ENCODE results near the gene CYB561.
"Not testable (repeated sequence)": the region's sequence is repeated elsewhere in the genome, so short reads cannot be mapped to it uniquely, and the experiment has no call there.

The CYB561 gene

GRCh38 chr17:63468099-63468498, 22.0 kb upstream of the CYB561 start:
- not testable (repeated sequence) for H3K79me1 ChIP-seq (replicated peaks; ENCODE audit: low read length, poor library complexity, severe bottlenecking); H2BK120ac ChIP-seq (ENCODE audit: low read depth, low read length)
- WGBS: 88% methylated on average over 6 of the region's 6 CpGs

GRCh38 chr17:63464691-63465236, 18.7 kb upstream of the CYB561 start:
- no peak overlapping the region for H2BK15ac ChIP-seq (ENCODE audit: low read depth, poor library complexity, severe bottlenecking)
- H3K9me3 ChIP-seq (ENCODE audit: control insufficient read depth, low read length): no peaks in the 10 kb centered on the region
- H3K14ac ChIP-seq (ENCODE audit: low read length in 2 of 2): no peak overlapping the region
- no peaks in the 10 kb centered on the region for H3K79me1 ChIP-seq (replicated peaks; ENCODE audit: low read length, poor library complexity, severe bottlenecking)
- no peak overlapping the region for H3K9ac ChIP-seq (ENCODE audit: low read length)
- no peak overlapping the region for H2AFZ ChIP-seq (ENCODE audit: low read depth, low read length)
- H3K4me2 ChIP-seq (ENCODE audit: low read length, poor library complexity, severe bottlenecking): no peak overlapping the region
- no peak overlapping the region for H2AK5ac ChIP-seq (ENCODE audit: low read length, severe bottlenecking)
- no peak overlapping the region for H2BK5ac ChIP-seq (ENCODE audit: low read depth, low read length, poor library complexity, severe bottlenecking)
- H3K23ac ChIP-seq (ENCODE audit: low read length in 2 of 2): no peak overlapping the region
- no peak overlapping the region for H3K4ac ChIP-seq (ENCODE audit: low read depth in 1 of 2, low read length in 2 of 2)
- no peak overlapping the region for H3K27ac ChIP-seq (ENCODE audit: low read length, poor library complexity, severe bottlenecking)
- no peak overlapping the region for H2BK120ac ChIP-seq (ENCODE audit: low read depth, low read length)
- no peak overlapping the region for H4K8ac ChIP-seq (ENCODE audit: low read length)
- 92% methylated on average over 2 of the region's 4 CpGs for WGBS
- H4K91ac ChIP-seq (ENCODE audit: low read length): no peak overlapping the region
- no peak overlapping the region for H3K4me3 ChIP-seq (ENCODE audit: insufficient read depth in 1 of 2, low read depth in 1 of 2, low read length in 2 of 2)
- H3K36me3 ChIP-seq (ENCODE audit: control insufficient read depth in 1 of 2, insufficient read depth in 2 of 2, low read depth in 1 of 2, low read length in 2 of 2): no peaks in the 10 kb centered on the region
- no peak overlapping the region for H2BK12ac ChIP-seq (ENCODE audit: low read length in 2 of 2)
- H3K27me3 ChIP-seq (ENCODE audit: control insufficient read depth in 1 of 2, insufficient read depth in 1 of 2, low read length in 2 of 2): peaks cover 0 to 15% of the 10 kb centered on the region in 2 experiments
- no peaks in the 10 kb centered on the region for H3K4me1 ChIP-seq (ENCODE audit: control insufficient read depth, insufficient read depth, low read depth, low read length)
- H3K18ac ChIP-seq (ENCODE audit: low read depth in 1 of 2, low read length in 2 of 2): no peak overlapping the region
- no peak for DNase-seq

More at GRCh38 chr17:63468099-63468498, 22.0 kb upstream of the CYB561 start:
- not testable (repeated sequence) for H3K9ac ChIP-seq (ENCODE audit: low read length); H3K18ac ChIP-seq (ENCODE audit: low read depth in 1 of 2, low read length in 2 of 2); H2BK15ac ChIP-seq (ENCODE audit: low read depth, poor library complexity, severe bottlenecking); H4K8ac ChIP-seq (ENCODE audit: low read length); H2BK12ac ChIP-seq (ENCODE audit: low read length in 2 of 2); H3K4ac ChIP-seq (ENCODE audit: low read depth in 1 of 2, low read length in 2 of 2); H3K36me3 ChIP-seq (ENCODE audit: control insufficient read depth in 1 of 2, insufficient read depth in 2 of 2, low read depth in 1 of 2, low read length in 2 of 2); H4K91ac ChIP-seq (ENCODE audit: low read length); H3K9me3 ChIP-seq (ENCODE audit: control insufficient read depth, low read length); DNase-seq; H3K23ac ChIP-seq (ENCODE audit: low read length in 2 of 2); H2AK5ac ChIP-seq (ENCODE audit: low read length, severe bottlenecking); H3K4me1 ChIP-seq (ENCODE audit: control insufficient read depth, insufficient read depth, low read depth, low read length); H3K4me2 ChIP-seq (ENCODE audit: low read length, poor library complexity, severe bottlenecking); H3K27ac ChIP-seq (ENCODE audit: low read length, poor library complexity, severe bottlenecking); H2AFZ ChIP-seq (ENCODE audit: low read depth, low read length); H3K14ac ChIP-seq (ENCODE audit: low read length in 2 of 2); H2BK5ac ChIP-seq (ENCODE audit: low read depth, low read length, poor library complexity, severe bottlenecking); H3K4me3 ChIP-seq (ENCODE audit: insufficient read depth in 1 of 2, low read depth in 1 of 2, low read length in 2 of 2)
- peaks cover 8 to 27% of the 10 kb centered on the region in 2 experiments for H3K27me3 ChIP-seq (ENCODE audit: control insufficient read depth in 1 of 2, insufficient read depth in 1 of 2, low read length in 2 of 2)

GRCh38 chr17:63463771-63464170, 17.7 kb upstream of the CYB561 start:
- Histone ChIP-seq H2BK15ac (ENCODE audit: low read depth, poor library complexity, severe bottlenecking) (no peak overlapping the region), H3K9me3 (ENCODE audit: control insufficient read depth, low read length) (no peaks in the 10 kb centered on the region), H3K4me1 (ENCODE audit: control insufficient read depth, insufficient read depth, low read depth, low read length) (no peaks in the 10 kb centered on the region), H2BK120ac (ENCODE audit: low read depth, low read length) (no peak overlapping the region), H4K91ac (ENCODE audit: low read length) (no peak overlapping the region), H3K18ac (ENCODE audit: low read depth in 1 of 2, low read length in 2 of 2) (no peak overlapping the region), H2AK5ac (ENCODE audit: low read length, severe bottlenecking) (no peak overlapping the region), H4K8ac (ENCODE audit: low read length) (no peak overlapping the region), H3K14ac (ENCODE audit: low read length in 2 of 2) (no peak overlapping the region), H3K4me3 (ENCODE audit: insufficient read depth in 1 of 2, low read depth in 1 of 2, low read length in 2 of 2) (no peak overlapping the region), H3K27ac (ENCODE audit: low read length, poor library complexity, severe bottlenecking) (no peak overlapping the region), H3K4ac (ENCODE audit: low read depth in 1 of 2, low read length in 2 of 2) (no peak overlapping the region), H3K36me3 (ENCODE audit: control insufficient read depth in 1 of 2, insufficient read depth in 2 of 2, low read depth in 1 of 2, low read length in 2 of 2) (no peaks in the 10 kb centered on the region), H2BK12ac (ENCODE audit: low read length in 2 of 2) (no peak overlapping the region), H3K27me3 (ENCODE audit: control insufficient read depth in 1 of 2, insufficient read depth in 1 of 2, low read length in 2 of 2) (peaks cover 0 to 15% of the 10 kb centered on the region in 2 experiments), H3K9ac (ENCODE audit: low read length) (no peak overlapping the region), H2BK5ac (ENCODE audit: low read depth, low read length, poor library complexity, severe bottlenecking) (no peak overlapping the region), H2AFZ (ENCODE audit: low read depth, low read length) (no peak overlapping the region), H3K23ac (ENCODE audit: low read length in 2 of 2) (no peak overlapping the region), H3K4me2 (ENCODE audit: low read length, poor library complexity, severe bottlenecking) (no peak overlapping the region), H3K79me1 (replicated peaks; ENCODE audit: low read length, poor library complexity, severe bottlenecking) (no peaks in the 10 kb centered on the region)
- no peak for DNase-seq
- 63% methylated on average over 3 of the region's 3 CpGs for WGBS

GRCh38 chr17:63460018-63460417, 13.9 kb upstream of the CYB561 start:
- no peaks in the 10 kb centered on the region for H3K9me3 ChIP-seq (ENCODE audit: control insufficient read depth, low read length)
- no peak overlapping the region for H3K23ac ChIP-seq (ENCODE audit: low read length in 2 of 2)
- no peak overlapping the region for H2BK120ac ChIP-seq (ENCODE audit: low read depth, low read length)
- no peak overlapping the region for H3K4me3 ChIP-seq (ENCODE audit: insufficient read depth in 1 of 2, low read depth in 1 of 2, low read length in 2 of 2)
- peak; percentile 25 for DNase-seq
- H2BK15ac ChIP-seq (ENCODE audit: low read depth, poor library complexity, severe bottlenecking): no peak overlapping the region
- no peak overlapping the region for H2AK5ac ChIP-seq (ENCODE audit: low read length, severe bottlenecking)
- peaks cover 0 to 8% of the 10 kb centered on the region in 2 experiments for H3K27me3 ChIP-seq (ENCODE audit: control insufficient read depth in 1 of 2, insufficient read depth in 1 of 2, low read length in 2 of 2)
- no peaks in the 10 kb centered on the region for H3K36me3 ChIP-seq (ENCODE audit: control insufficient read depth in 1 of 2, insufficient read depth in 2 of 2, low read depth in 1 of 2, low read length in 2 of 2)
- no peak overlapping the region for H3K27ac ChIP-seq (ENCODE audit: low read length, poor library complexity, severe bottlenecking)
- H2BK12ac ChIP-seq (ENCODE audit: low read length in 2 of 2): peak overlapping the region; percentile 59 to 60
- H2BK5ac ChIP-seq (ENCODE audit: low read depth, low read length, poor library complexity, severe bottlenecking): no peak overlapping the region
- H3K9ac ChIP-seq (ENCODE audit: low read length): peak overlapping the region; percentile 85
- H3K18ac ChIP-seq (ENCODE audit: low read depth in 1 of 2, low read length in 2 of 2): peak overlapping the region; percentile 23 to 46
- 70% methylated on average over 8 of the region's 9 CpGs for WGBS
- H4K91ac ChIP-seq (ENCODE audit: low read length): no peak overlapping the region
- H3K4me1 ChIP-seq (ENCODE audit: control insufficient read depth, insufficient read depth, low read depth, low read length): no peaks in the 10 kb centered on the region
- no peak overlapping the region for H3K14ac ChIP-seq (ENCODE audit: low read length in 2 of 2)
- H3K4me2 ChIP-seq (ENCODE audit: low read length, poor library complexity, severe bottlenecking): no peak overlapping the region
- no peaks in the 10 kb centered on the region for H3K79me1 ChIP-seq (replicated peaks; ENCODE audit: low read length, poor library complexity, severe bottlenecking)
- no peak overlapping the region for H4K8ac ChIP-seq (ENCODE audit: low read length)
- H3K4ac ChIP-seq (ENCODE audit: low read depth in 1 of 2, low read length in 2 of 2): peak overlapping the region in 1 of 2 experiments; percentile 61
- H2AFZ ChIP-seq (ENCODE audit: low read depth, low read length): no peak overlapping the region
